H9 (cell line): ENCODE measurements around the gene PXT1. TPM values are rescaled to one million over a fixed set of nuclear protein-coding genes. Genes with fewer than 3 reads are reported as not detected.

Experiments used
- DNase-seq: peaks from one replicate; pipeline ENCODE4 v3.0.0-alpha.2; 2017
- H2AFZ ChIP-seq: one replicate; pipeline ENCODE4 v1.6.1; 2013; ENCODE audit warnings: mild to moderate bottlenecking, low read length, control low read depth, moderate library complexity
- H2AK5ac ChIP-seq: 2 replicates; pipeline ENCODE4 v1.6.1; 2013; ENCODE audit warnings: low read length, control low read depth, mixed read lengths; ENCODE audit not compliant: insufficient read length
- H2BK120ac ChIP-seq: one replicate; pipeline ENCODE4 v1.6.1; 2013; ENCODE audit warnings: low read depth, mild to moderate bottlenecking, low read length, control low read depth, inconsistent platforms; ENCODE audit not compliant: poor library complexity, severe bottlenecking
- H2BK12ac ChIP-seq: 2 replicates; pipeline ENCODE4 v1.6.1; 2013; ENCODE audit warnings: low read length, control low read depth, mixed read lengths, low read depth; ENCODE audit not compliant: insufficient read length
- H2BK15ac ChIP-seq: 2 replicates; pipeline ENCODE4 v1.6.1; 2013; ENCODE audit warnings: low read depth, low read length, control low read depth
- H2BK20ac ChIP-seq: one replicate; pipeline ENCODE4 v1.6.1; 2013; ENCODE audit warnings: low read depth, mild to moderate bottlenecking, low read length, control low read depth, inconsistent platforms; ENCODE audit not compliant: poor library complexity, severe bottlenecking
- H2BK5ac ChIP-seq: 2 replicates; pipeline ENCODE4 v1.6.1; 2013; ENCODE audit warnings: low read length, control low read depth, mixed read lengths; ENCODE audit not compliant: insufficient read length
- H3K14ac ChIP-seq: 2 replicates; pipeline ENCODE4 v1.6.1; 2013; ENCODE audit warnings: low read length, control low read depth; ENCODE audit not compliant: insufficient read depth
- H3K18ac ChIP-seq: 2 replicates; pipeline ENCODE4 v1.6.1; 2013; ENCODE audit warnings: low read depth, mild to moderate bottlenecking, mixed read lengths, low read length, control low read depth; ENCODE audit not compliant: insufficient read length
- H3K23ac ChIP-seq: 2 replicates; pipeline ENCODE4 v1.6.1; 2013; ENCODE audit warnings: low read length, control low read depth, mixed read lengths, low read depth; ENCODE audit not compliant: insufficient read length
- H3K23me2 ChIP-seq: 2 replicates; pipeline ENCODE4 v1.6.1; 2013; ENCODE audit warnings: low read depth, mild to moderate bottlenecking, mixed read lengths, low read length, control low read depth; ENCODE audit not compliant: insufficient read length, poor library complexity, severe bottlenecking
- H3K27ac ChIP-seq: 2 replicates; pipeline ENCODE4 v1.5.1; 2013; ENCODE audit warnings: low read length, control low read depth, mixed read lengths, low read depth; ENCODE audit not compliant: insufficient read length
- H3K27me3 ChIP-seq: 2 replicates; pipeline ENCODE4 v1.6.1; 2013; ENCODE audit warnings: low read length, control low read depth, inconsistent platforms; ENCODE audit not compliant: insufficient read depth
- H3K4ac ChIP-seq: 2 replicates; pipeline ENCODE4 v1.6.1; 2013; ENCODE audit warnings: low read depth, mild to moderate bottlenecking, control low read depth, inconsistent platforms, low read length, moderate library complexity
- H3K4me1 ChIP-seq: 2 replicates; pipeline ENCODE4 v1.6.1; 2013; ENCODE audit warnings: low read length, control low read depth, inconsistent platforms; ENCODE audit not compliant: insufficient read depth
- H3K4me2 ChIP-seq: 2 replicates; pipeline ENCODE4 v1.6.1; 2013; ENCODE audit warnings: low read length, control low read depth, mixed read lengths; ENCODE audit not compliant: insufficient read length, insufficient read depth
- H3K56ac ChIP-seq: 2 replicates; pipeline ENCODE4 v1.6.1; 2013; ENCODE audit warnings: low read depth, mild to moderate bottlenecking, mixed read lengths, low read length, control low read depth; ENCODE audit not compliant: insufficient read length
- H3K79me1 ChIP-seq: 2 replicates; pipeline ENCODE4 v1.6.1; 2013; ENCODE audit warnings: low read depth, mild to moderate bottlenecking, moderate library complexity, low read length, control low read depth, inconsistent platforms; ENCODE audit not compliant: insufficient read depth, poor library complexity, severe bottlenecking
- H3K79me2 ChIP-seq: 2 replicates; pipeline ENCODE4 v1.6.1; 2013; ENCODE audit warnings: low read length, control low read depth, inconsistent platforms; ENCODE audit not compliant: insufficient read depth
- H3K9ac ChIP-seq: 2 replicates; pipeline ENCODE4 v1.6.1; 2013; ENCODE audit warnings: low read length, control low read depth, mixed read lengths; ENCODE audit not compliant: insufficient read length; ENCODE audit errors: extremely low read depth
- H3K9me3 ChIP-seq: one replicate; pipeline ENCODE4 v1.6.1; 2013; ENCODE audit warnings: low read depth, low read length, inconsistent platforms; ENCODE audit not compliant: control insufficient read depth
- H3T11ph ChIP-seq: one replicate; pipeline ENCODE4 v1.6.1; 2013; ENCODE audit warnings: mild to moderate bottlenecking, low read length, control low read depth, inconsistent platforms
- H4K20me1 ChIP-seq: one replicate; pipeline ENCODE4 v1.6.1; 2013; ENCODE audit not compliant: control insufficient read depth, insufficient read length, insufficient read depth
- H4K5ac ChIP-seq: 2 replicates; pipeline ENCODE4 v1.6.1; 2013; ENCODE audit warnings: low read depth, mild to moderate bottlenecking, mixed read lengths, low read length, control low read depth; ENCODE audit not compliant: insufficient read length
- H4K8ac ChIP-seq: replicated peaks from 2 replicates; pipeline ENCODE4 v1.6.1; 2013; ENCODE audit warnings: low read length, control low read depth, mixed read lengths, low read depth; ENCODE audit not compliant: insufficient read length
- H4K91ac ChIP-seq: 2 replicates; pipeline ENCODE4 v1.6.1; 2013; ENCODE audit warnings: low read depth, mild to moderate bottlenecking, moderate library complexity, mixed read lengths, low read length, control low read depth; ENCODE audit not compliant: insufficient read length
- H3K27ac Mint-ChIP-seq, 3 experiments: 2 replicates in 2 of 3; 3 replicates in 1 of 3; pipeline ENCODE4 v1.8.0; 2020 to 2021; ENCODE audit warnings: mixed read lengths in 3 of 3, mild to moderate bottlenecking in 1 of 3, moderate library complexity in 1 of 3
- H3K27me3 Mint-ChIP-seq: 2 replicates; pipeline ENCODE4 v1.8.0; 2021; ENCODE audit warnings: low read depth, mild to moderate bottlenecking, moderate library complexity, mixed read lengths
- H3K36me3 Mint-ChIP-seq, 3 experiments: 2 replicates in 2 of 3; 3 replicates in 1 of 3; pipeline ENCODE4 v1.8.0; 2020 to 2021; ENCODE audit warnings: low read depth in 3 of 3, mixed read lengths in 3 of 3; ENCODE audit not compliant: insufficient read depth in 1 of 3
- H3K4me1 Mint-ChIP-seq, 2 experiments: 2 replicates each; pipeline ENCODE4 v1.8.0; 2020; ENCODE audit warnings: mixed read lengths in 2 of 2
- H3K4me3 Mint-ChIP-seq, 2 experiments: 2 replicates in 1 of 2; 3 replicates in 1 of 2; pipeline ENCODE4 v1.8.0; 2020 to 2021; ENCODE audit warnings: mild to moderate bottlenecking in 2 of 2, mixed read lengths in 2 of 2, moderate library complexity in 1 of 2
- H3K9me3 Mint-ChIP-seq, 2 experiments: 2 replicates in 1 of 2; 3 replicates in 1 of 2; pipeline ENCODE4 v1.8.0; 2020; ENCODE audit warnings: mild to moderate bottlenecking in 2 of 2, mixed read lengths in 2 of 2, moderate library complexity in 1 of 2
- CTCF ChIP-seq: fragments of 200-600 bp; sonication (generic); conservative IDR thresholded peaks from 3 replicates; pipeline ENCODE4 v1.8.0; 2021; ENCODE audit warnings: antibody characterized with exemption, mild to moderate bottlenecking
- WGBS: extraction: QIAGEN DNeasy Blood & Tissue Kit; methylation state at CpG from one replicate; pipeline ENCODE4 v1.1.7; 2013; ENCODE audit warnings: missing lambda C conversion rate, low lambda C conversion rate, mixed read lengths; ENCODE audit not compliant: insufficient read length; ENCODE audit errors: extremely low coverage; 5-methylcytosine and 5-hydroxymethylcytosine counted together
- total RNA-seq: library from RNA; stranded (reverse); gene quantifications from 2 replicates; pipeline ENCODE4 v1.2.1, GENCODE V29; 2021

Gene PXT1
- total RNA-seq, 1 experiment from 2014 or later: not detected

GRCh38 chr6:36478051-36478526 lies 35.4 kb upstream of the PXT1 start:
- Histone ChIP-seq H2BK12ac (no peak overlapping the region), H4K20me1 (no peaks in the 10 kb centered on the region), H3K23ac (no peak overlapping the region), H4K5ac (no peak overlapping the region), H3K79me2 (no peaks in the 10 kb centered on the region), H2AK5ac (no peak overlapping the region), H3K23me2 (no peaks in the 10 kb centered on the region), H2BK15ac (no peak overlapping the region), H3K14ac (no peak overlapping the region), H3K79me1 (no peaks in the 10 kb centered on the region), H4K8ac (no peak overlapping the region), H3K4me1 (no peaks in the 10 kb centered on the region), H3K4me2 (no peak overlapping the region), H3T11ph (no peak overlapping the region), H2AFZ (no peak overlapping the region), H3K9me3 (no peaks in the 10 kb centered on the region), H3K4ac (no peak overlapping the region), H4K91ac (no peak overlapping the region), H3K27me3 (no peaks in the 10 kb centered on the region), H2BK120ac (no peak overlapping the region), H2BK5ac (no peak overlapping the region), H3K56ac (no peak overlapping the region), H3K9ac (no peak overlapping the region), H3K18ac (no peak overlapping the region), H2BK20ac (no peak overlapping the region), H3K27ac (no peak overlapping the region)
- WGBS: no CpG with 5 or more reads among the region's 2 CpGs
- TF ChIP-seq CTCF: no peak
- Mint-ChIP-seq H3K4me1 (no peaks in the 10 kb centered on the region), H3K4me3 (no peak overlapping the region), H3K27me3 (no peaks in the 10 kb centered on the region), H3K27ac (no peak overlapping the region; a peak in 2 of 7 replicates), H3K9me3 (no peaks in the 10 kb centered on the region), H3K36me3 (peaks cover 5 to 30% (median 21%) of the 10 kb centered on the region in 3 experiments; a peak in 5 of 7 replicates)
- DNase-seq: no peak
